UCSD-AML1 (cell line): ENCODE measurements around the gene IGSF9.

Experiments
- DNase-seq: peaks from one replicate; lab custom pipeline; 2025; ENCODE audit not compliant: unreplicated experiment; lab: John Stamatoyannopoulos, UW

The IGSF9 gene

GRCh38 chr1:159933347-159933746, 12.1 kb downstream of the IGSF9 start:
- DNase-seq = no peak

- DNase-seq = no peak
Observed at GRCh38 chr1:159932296-159933285, 12.8 kb downstream of the IGSF9 start.

- DNase-seq = no peak
Observed at GRCh38 chr1:159931795-159932173, 13.6 kb downstream of the IGSF9 start.

- no peak for DNase-seq
Observed at GRCh38 chr1:159931101-159931794, 14.2 kb downstream of the IGSF9 start.

- DNase-seq = no peak
Observed at GRCh38 chr1:159930634-159931033, 14.8 kb downstream of the IGSF9 start.

- no peak for DNase-seq
Observed at GRCh38 chr1:159930216-159930615, 15.2 kb downstream of the IGSF9 start.

- no peak for DNase-seq
Observed at GRCh38 chr1:159929155-159930051, 16.0 kb downstream of the IGSF9 start.

- no peak for DNase-seq
Observed at GRCh38 chr1:159928491-159929050, 16.8 kb downstream of the IGSF9 start.

- no peak for DNase-seq
Observed at GRCh38 chr1:159927849-159928431, 17.5 kb downstream of the IGSF9 start.

GRCh38 chr1:159927211-159927848, 18.1 kb downstream of the IGSF9 start:
- DNase-seq = no peak

- no peak for DNase-seq
Observed at GRCh38 chr1:159925719-159926078, 19.7 kb downstream of the IGSF9 start.

GRCh38 chr1:159924791-159925718, 20.4 kb downstream of the IGSF9 start, which contains the start of gene TAGLN2:
Gene TAGLN2 (minus strand): TSS chr1:159925507. CDS start chr1:159920509, 4,998 bp downstream.
- DNase-seq = peak; percentile 92

- peak; percentile 61 for DNase-seq
Observed at GRCh38 chr1:159924025-159924790, 21.2 kb downstream of the IGSF9 start.

- peak; percentile 83 for DNase-seq
Observed at GRCh38 chr1:159923203-159924024, 22.0 kb downstream of the IGSF9 start.

- no peak for DNase-seq
Observed at GRCh38 chr1:159922511-159923202, 22.8 kb downstream of the IGSF9 start.

- peak; percentile 72 for DNase-seq
Observed at GRCh38 chr1:159921700-159922504, 23.5 kb downstream of the IGSF9 start.
